Tibial artery (tissue), 4 donors: Measurements from ENCODE around the gene PMEPA1.
A peak's percentile ranks its signal among the peaks of the same experiment; 100 is the strongest.

Experiments
- DNase-seq, 2 donors: peaks; one replicate each; pipeline ENCODE4 v3.0.0-alpha.2; 2019
- H3K27ac ChIP-seq, 2 donors: fragments of 200-600 bp; sonication (generic) in 1 of 2; 1 replicate in 1 of 2; 2 replicates in 1 of 2; pipeline ENCODE4 v1.5.1; 2018 to 2019; ENCODE audit warnings: mild to moderate bottlenecking in 1 of 2
- H3K27me3 ChIP-seq, 2 donors: fragments of 200-600 bp; sonication (generic) in 1 of 2; one replicate each; pipeline versions ENCODE4 v1.5.1 to v1.6.0; 2016 to 2019
- H3K36me3 ChIP-seq, 3 donors: fragments of 200-600 bp; sonication (generic) in 2 of 3; one replicate each; pipeline ENCODE4 v1.5.1; 2016 to 2019; ENCODE audit warnings: mild to moderate bottlenecking in 2 of 3
- H3K4me1 ChIP-seq, 4 donors: fragments of 200-600 bp; sonication (generic) in 2 of 4; 1 replicate in 3 of 4; 2 replicates in 1 of 4; pipeline ENCODE4 v1.5.1; 2016 to 2019
- H3K4me3 ChIP-seq, 2 donors: fragments of 200-600 bp; sonication (generic) in 1 of 2; 1 replicate in 1 of 2; 2 replicates in 1 of 2; pipeline ENCODE4 v1.5.1; 2018 to 2019; ENCODE audit warnings: mild to moderate bottlenecking in 2 of 2
- H3K9me3 ChIP-seq, 3 donors: fragments of 200-600 bp; sonication (generic) in 1 of 3; one replicate each; pipeline ENCODE4 v1.5.1; 2016 to 2019
- intact Hi-C: fragments of 100-400 bp; cut with DNase I; formaldehyde crosslinking; loops from one replicate; pipeline ENCODE4 v1.15.0; 2023; ENCODE audit warnings: low total_unique reads
- TF ChIP-seq, protein P1 (sequence below), 2 experiments: fragments of 200-600 bp in 1 of 2; fragments of 450-650 bp in 1 of 2; IDR thresholded peaks; one replicate each; pipeline ENCODE4 v1.5.1; 2017 to 2019; ENCODE audit warnings: antibody characterized with exemption in 2 of 2, mild to moderate bottlenecking in 1 of 2, moderate library complexity in 1 of 2

PMEPA1 gene

DNA sequence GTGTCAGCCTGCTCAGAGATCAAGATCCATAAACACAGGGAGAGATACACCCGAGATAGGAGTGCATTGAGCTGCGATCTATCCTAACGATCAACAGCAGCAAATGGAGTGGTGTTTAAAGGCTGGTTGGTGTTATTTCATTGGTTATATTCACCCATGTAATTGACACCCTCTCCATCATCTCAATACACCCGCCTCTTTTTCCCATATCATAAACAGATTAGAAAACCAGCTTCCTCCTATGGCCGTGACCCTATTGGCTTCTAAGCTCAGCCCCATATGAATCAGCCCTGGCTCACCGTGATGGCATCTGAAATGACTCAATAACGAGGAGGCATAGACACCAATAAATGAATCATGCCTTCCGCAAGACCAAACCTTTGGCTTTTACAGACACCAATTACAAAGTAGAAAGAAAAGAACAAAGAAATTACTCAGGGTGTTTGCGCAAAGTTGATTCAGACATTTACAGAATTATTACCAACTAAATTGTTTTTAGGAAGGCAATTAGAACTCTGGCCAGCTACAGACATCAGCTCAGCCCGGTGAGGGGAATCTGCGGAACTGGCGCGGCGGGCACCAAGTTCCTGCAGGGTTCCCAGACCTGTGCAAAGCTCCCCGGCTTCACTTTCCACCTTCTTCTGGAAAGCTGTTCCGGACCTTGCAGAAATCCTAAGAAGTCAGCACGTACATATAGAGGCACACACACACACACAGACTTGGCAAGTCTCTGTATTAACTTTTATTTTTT is 11.5 kb downstream of the PMEPA1 start:
- TF ChIP-seq, protein P1, sequence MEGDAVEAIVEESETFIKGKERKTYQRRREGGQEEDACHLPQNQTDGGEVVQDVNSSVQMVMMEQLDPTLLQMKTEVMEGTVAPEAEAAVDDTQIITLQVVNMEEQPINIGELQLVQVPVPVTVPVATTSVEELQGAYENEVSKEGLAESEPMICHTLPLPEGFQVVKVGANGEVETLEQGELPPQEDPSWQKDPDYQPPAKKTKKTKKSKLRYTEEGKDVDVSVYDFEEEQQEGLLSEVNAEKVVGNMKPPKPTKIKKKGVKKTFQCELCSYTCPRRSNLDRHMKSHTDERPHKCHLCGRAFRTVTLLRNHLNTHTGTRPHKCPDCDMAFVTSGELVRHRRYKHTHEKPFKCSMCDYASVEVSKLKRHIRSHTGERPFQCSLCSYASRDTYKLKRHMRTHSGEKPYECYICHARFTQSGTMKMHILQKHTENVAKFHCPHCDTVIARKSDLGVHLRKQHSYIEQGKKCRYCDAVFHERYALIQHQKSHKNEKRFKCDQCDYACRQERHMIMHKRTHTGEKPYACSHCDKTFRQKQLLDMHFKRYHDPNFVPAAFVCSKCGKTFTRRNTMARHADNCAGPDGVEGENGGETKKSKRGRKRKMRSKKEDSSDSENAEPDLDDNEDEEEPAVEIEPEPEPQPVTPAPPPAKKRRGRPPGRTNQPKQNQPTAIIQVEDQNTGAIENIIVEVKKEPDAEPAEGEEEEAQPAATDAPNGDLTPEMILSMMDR (IDR thresholded peaks at IDR 0.05): no peak
- Histone ChIP-seq H3K4me1 (peaks cover 0 to 100% (median 68%) of the 10 kb centered on the region in 4 donors), H3K9me3 (no peaks in the 10 kb centered on the region), H3K27ac (peak overlapping the region; percentile 9 to 36), H3K36me3 (no peaks in the 10 kb centered on the region), H3K4me3 (no peak overlapping the region), H3K27me3 (no peaks in the 10 kb centered on the region)
- DNase-seq: no peak
- intact Hi-C loops: no loop called here

DNA sequence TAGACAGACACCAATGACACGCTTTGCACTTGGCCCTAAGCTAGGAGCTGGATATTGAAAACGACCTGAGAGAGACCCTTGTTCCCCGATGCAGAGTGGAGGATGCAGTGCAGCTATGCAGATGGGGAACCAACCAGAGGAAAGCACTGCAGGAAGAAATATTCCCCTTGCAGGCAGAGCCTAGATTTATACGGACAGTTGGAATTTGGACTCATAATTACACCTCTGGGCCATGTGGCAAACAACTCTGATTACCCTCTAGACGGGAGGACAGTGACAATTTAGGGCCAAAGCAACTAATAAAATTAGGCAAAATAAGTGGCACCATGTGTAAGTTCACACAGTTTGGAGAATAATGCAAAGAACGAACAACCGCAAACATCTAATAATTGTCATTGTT is 12.3 kb downstream of the PMEPA1 start:
- intact Hi-C loops: no loop called here
- H3K9me3 ChIP-seq: no peaks in the 10 kb centered on the region
- peak overlapping the region in 1 of 2 donors; percentile 16 for H3K27ac ChIP-seq
- TF ChIP-seq, protein P1 (IDR thresholded peaks at IDR 0.05): no peak
- no peaks in the 10 kb centered on the region for H3K27me3 ChIP-seq
- peaks cover 0 to 100% (median 70%) of the 10 kb centered on the region in 4 donors for H3K4me1 ChIP-seq
- no peak for DNase-seq
- no peak overlapping the region for H3K4me3 ChIP-seq
- H3K36me3 ChIP-seq: no peaks in the 10 kb centered on the region

DNA sequence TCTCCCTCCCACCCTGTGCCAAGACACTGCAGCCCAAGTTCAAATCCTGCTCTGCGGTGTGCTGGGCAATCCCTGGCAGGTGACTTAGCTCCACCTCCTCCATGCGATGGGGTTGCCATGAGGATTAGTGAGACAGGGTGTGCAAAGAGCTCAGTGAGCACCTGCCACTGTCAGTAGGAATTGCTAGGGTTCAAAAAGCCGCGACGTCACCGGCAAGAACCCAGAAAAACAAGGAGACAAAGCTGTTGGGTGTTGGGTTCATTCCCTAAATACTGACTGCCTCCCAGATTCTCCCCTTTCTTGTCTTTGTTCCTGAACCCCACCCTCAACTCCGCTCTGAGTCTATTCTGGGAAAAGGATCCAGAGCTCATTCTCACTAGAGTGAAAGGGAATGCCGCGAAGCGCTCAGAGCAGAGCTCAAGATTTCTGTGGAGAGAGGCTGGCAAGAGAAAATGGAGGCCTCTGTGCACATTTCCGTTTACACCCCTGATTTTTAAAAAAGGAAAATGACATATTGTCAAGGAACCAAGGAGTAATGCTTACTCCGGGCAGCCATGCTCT is 13.3 kb downstream of the PMEPA1 start:
- DNase-seq: no peak
- TF ChIP-seq, protein P1 (IDR thresholded peaks at IDR 0.05): no peak
- no peaks in the 10 kb centered on the region for H3K9me3 ChIP-seq
- H3K4me1 ChIP-seq: peaks cover 0 to 100% (median 73%) of the 10 kb centered on the region in 4 donors
- no peak overlapping the region for H3K4me3 ChIP-seq
- no peaks in the 10 kb centered on the region for H3K27me3 ChIP-seq
- intact Hi-C loops: no loop called here
- no peaks in the 10 kb centered on the region for H3K36me3 ChIP-seq
- peak overlapping the region in 1 of 2 donors; percentile 17 for H3K27ac ChIP-seq

GRCh38 chr20:57695940-57696339 is 13.9 kb downstream of the PMEPA1 start:
- Histone ChIP-seq H3K9me3 (no peaks in the 10 kb centered on the region), H3K36me3 (no peaks in the 10 kb centered on the region), H3K4me3 (no peak overlapping the region), H3K27me3 (no peaks in the 10 kb centered on the region), H3K4me1 (peaks cover 0 to 100% (median 76%) of the 10 kb centered on the region in 4 donors), H3K27ac (peak overlapping the region; percentile 17 to 45)
- intact Hi-C loops: no loop called here
- TF ChIP-seq, protein P1 (IDR thresholded peaks at IDR 0.05): no peak
- DNase-seq: no peak

DNA sequence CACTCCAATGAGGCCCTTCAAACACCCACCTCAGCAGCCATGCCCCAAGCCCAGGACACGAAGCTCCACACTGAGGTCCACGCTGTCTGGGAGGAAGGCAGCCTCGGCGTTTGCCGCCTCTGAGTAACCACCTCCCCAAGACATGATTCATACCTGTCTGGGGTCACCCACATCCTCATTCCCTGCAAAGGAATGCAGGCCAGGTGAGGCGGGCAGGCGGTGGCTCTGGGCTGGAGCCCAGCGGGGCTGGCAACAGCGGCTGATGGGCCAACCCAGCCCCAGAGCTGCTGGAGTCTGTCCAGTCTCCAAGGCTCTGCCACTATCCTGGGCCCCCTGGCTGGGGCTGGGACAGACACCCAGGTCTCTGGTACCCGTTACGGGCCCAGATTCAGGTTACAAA is 14.8 kb downstream of the PMEPA1 start:
- H3K27ac ChIP-seq: peak overlapping the region; percentile 27 to 45
- DNase-seq: no peak
- TF ChIP-seq, protein P1 (IDR thresholded peaks at IDR 0.05): no peak
- intact Hi-C loops: no loop called here
- no peaks in the 10 kb centered on the region for H3K9me3 ChIP-seq
- H3K4me3 ChIP-seq: no peak overlapping the region
- no peaks in the 10 kb centered on the region for H3K36me3 ChIP-seq
- H3K4me1 ChIP-seq: peaks cover 0 to 100% (median 85%) of the 10 kb centered on the region in 4 donors
- no peaks in the 10 kb centered on the region for H3K27me3 ChIP-seq
